Sciatic nerve (tissue), 2 donors: ENCODE results near the gene PTEN. TPM values are rescaled to one million over a fixed set of nuclear protein-coding genes. Genes with fewer than 3 reads are reported as not detected.

Experiments used
- ATAC-seq: fragments of 200-7000 bp; cut with Tn5 transposase; one replicate; pipeline ENCODE4 v1.9.1; 2020; ENCODE audit warnings: mild to moderate bottlenecking, moderate library complexity
- DNase-seq: peaks from one replicate; pipeline ENCODE4 v3.0.0-alpha.2; 2020; ENCODE audit warnings: low spot score
- intact Hi-C: fragments of 100-400 bp; cut with DNase I; formaldehyde crosslinking; loops from one replicate; pipeline ENCODE4 v1.14.2; 2022
- total RNA-seq: library from RNA; stranded (reverse); fragmentation: NEBNext Ultra II Directional; extraction: Animal tissue kit (Norgen Biotek cat#: 25700); gene quantifications from one replicate; pipeline ENCODE4 v1.2.1, GENCODE V29; 2021
- donor health status: DM: no; HTN: no; CAD: no.
- donor health status: DM: no; HTN: no; CAD: no.

The PTEN gene
- total RNA-seq, 1 donor from 2014 or later, result 139 TPM

DNA sequence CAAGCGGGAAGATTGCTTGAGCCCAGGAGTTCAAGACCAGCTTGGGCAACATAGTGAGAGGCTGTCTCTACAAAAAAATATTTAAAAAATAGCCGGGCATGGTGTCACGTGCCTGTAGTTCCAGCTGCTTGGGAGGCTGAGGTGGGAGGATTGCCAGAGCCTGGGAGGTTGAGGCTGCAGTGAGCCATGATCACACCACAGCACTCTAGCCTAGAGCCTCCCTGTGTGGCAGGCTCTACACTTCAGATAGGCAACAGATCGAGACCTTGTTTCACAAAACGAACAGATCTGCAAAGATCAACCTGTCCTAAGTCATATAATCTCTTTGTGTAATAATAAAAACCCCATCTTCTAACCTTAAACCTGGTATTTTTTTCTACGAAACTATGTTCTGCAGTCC lies 76.8 kb downstream of the PTEN start:
- intact Hi-C loops, result no loop called here
- no peak for ATAC-seq
- no peak for DNase-seq

DNA sequence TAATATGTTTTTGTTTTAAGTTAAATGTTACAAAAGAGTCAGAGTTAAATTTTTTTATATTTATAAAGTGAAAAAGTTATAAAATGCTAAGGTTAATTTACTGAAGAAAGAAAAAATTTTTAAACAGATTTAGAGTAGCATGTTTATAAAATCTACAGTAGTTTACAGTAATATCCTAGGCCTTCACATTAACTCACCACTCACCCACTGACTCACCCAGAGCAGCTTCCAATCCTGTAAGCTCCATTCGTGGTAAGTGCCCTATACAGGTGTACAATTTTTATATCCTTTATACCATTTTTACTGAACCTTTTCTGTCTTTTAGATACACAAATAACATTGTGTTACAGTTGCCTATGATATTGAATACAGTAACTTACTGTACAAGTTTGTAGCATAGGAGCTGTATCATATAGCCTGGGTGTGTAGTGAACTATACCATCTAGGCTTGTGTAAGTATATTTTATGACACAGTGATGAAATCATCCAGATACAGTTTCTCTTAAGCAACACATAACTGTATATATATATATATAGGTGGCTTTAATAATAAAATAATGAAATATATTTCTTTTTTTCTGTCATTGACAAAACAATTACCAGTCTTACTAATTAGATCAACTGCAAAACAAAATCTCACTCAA lies 79.6 kb downstream of the PTEN start:
- intact Hi-C loops, result no loop called here
- ATAC-seq (no peak), DNase-seq (no peak)

DNA sequence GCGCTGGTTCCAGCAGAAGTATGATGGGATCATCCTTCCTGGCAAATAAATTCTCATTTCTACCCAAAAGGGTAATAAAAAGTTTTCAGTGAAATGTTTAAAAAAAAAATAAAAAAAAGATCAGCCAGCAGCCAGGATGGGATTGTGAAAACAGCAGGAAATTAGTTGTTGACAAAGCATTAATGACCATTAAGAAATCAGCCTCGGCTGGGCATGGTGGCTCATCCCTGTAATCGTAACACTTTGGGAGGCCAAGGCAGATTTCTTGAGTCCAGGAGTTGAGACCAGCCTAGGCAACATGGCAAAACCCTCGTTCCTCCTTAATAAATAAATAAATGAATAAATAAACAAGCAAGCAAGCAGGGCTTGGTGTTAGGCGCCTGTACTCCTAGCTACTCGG lies 82.6 kb downstream of the PTEN start:
- ATAC-seq (peak; percentile 60), DNase-seq (no peak)
- intact Hi-C loops, result no loop called here

DNA sequence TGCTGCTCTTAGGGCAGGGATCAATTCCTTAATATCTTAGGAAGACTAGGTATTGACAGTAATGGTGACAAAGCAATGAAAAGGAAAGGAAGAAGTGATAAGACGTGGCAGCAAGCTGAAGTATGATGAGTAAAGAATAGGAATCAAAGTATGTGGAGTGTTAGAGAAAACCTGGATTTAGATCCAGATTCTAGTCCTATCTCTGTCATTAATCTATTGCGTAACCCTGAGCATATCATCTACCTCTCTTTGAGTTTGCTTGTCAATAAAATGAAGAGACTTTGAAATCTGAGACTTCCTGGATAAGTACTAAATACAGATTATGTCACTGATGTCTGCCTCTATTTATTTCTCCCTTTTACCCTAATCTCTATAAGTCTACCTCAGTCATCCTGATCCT lies 89.2 kb downstream of the PTEN start:
- intact Hi-C loops, result no loop called here
- DNase-seq (no peak), ATAC-seq (no peak)

DNA sequence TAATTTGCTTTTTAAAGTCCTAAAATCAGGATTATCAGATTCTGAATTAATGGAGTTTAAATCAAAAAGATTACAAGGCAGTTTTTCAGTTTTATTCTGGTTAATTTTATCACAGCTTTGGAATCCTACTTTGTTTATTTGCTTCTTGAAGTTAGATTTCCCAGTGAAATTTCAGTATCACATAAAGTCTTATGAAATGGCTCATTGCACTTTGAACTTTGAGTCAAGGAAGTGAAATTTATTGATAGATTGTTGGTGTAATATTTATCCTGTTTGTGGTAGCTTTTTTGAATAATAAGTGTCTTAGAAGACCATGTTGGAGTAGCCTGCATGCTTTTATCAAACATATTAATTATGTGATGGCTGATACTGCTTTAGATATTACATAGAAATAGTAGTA lies 92.6 kb downstream of the PTEN start:
- DNase-seq (no peak), ATAC-seq (no peak)
- intact Hi-C loops, result no loop called here

DNA sequence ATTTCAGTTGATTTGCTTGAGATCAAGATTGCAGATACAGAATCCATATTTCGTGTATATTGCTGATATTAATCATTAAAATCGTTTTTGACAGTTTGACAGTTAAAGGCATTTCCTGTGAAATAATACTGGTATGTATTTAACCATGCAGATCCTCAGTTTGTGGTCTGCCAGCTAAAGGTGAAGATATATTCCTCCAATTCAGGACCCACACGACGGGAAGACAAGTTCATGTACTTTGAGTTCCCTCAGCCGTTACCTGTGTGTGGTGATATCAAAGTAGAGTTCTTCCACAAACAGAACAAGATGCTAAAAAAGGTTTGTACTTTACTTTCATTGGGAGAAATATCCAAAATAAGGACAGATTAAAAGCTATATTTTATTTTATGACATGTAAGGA lies 94.3 kb downstream of the PTEN start:
- no peak for DNase-seq
- intact Hi-C loops, result no loop called here
- no peak for ATAC-seq

DNA sequence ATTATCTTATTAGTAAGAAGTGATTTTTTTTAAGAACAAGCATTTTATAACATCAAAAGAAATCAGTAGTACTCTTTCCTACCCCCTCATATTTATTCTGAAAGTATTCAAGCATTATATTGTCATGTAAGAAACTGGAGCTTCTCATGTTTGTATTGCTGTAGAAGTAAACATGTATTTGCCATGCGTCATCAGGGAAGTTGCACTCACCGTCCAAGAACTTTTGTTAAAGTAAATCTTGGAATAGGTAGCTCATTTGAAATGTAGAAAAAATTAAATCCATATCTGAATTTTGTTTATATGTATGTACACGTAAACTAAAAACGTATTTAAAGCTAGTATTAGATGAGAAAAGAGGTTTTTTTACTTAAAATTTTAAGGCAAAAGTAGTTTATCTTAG lies 96.8 kb downstream of the PTEN start:
- ATAC-seq, result no peak
- intact Hi-C loops, result no loop called here

DNA sequence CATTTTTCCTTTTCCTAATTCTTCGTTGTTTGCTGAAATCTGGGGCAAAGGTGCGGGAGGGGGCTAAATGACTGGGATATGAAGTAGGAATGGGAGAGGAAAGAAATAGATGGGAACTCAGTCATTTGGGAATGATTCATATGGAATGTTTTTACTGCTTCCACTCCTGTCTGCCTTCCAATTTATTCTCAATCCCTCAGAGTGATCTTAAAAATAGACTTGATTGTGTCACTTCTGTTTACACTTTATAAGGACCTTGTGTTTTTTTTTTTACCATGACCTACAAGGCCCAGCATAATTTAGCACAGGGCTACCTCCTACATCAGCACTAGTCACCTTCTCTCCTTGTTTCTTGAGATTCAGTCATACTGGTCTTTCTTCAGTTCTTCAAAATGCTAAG lies 97.9 kb downstream of the PTEN start:
- ATAC-seq, result no peak
- intact Hi-C loops, result no loop called here
- DNase-seq, result no peak

More for the DNA sequence above, 96.8 kb downstream of the PTEN start:
- DNase-seq, result no peak

DNA sequence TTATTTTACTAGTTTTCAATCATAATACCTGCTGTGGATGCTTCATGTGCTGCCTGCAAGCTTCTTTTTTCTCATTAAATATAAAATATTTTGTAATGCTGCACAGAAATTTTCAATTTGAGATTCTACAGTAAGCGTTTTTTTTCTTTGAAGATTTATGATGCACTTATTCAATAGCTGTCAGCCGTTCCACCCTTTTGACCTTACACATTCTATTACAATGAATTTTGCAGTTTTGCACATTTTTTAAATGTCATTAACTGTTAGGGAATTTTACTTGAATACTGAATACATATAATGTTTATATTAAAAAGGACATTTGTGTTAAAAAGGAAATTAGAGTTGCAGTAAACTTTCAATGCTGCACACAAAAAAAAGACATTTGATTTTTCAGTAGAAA lies 103.0 kb downstream of the PTEN start:
- DNase-seq, result no peak
- no peak for ATAC-seq
- intact Hi-C loops, result no loop called here

DNA sequence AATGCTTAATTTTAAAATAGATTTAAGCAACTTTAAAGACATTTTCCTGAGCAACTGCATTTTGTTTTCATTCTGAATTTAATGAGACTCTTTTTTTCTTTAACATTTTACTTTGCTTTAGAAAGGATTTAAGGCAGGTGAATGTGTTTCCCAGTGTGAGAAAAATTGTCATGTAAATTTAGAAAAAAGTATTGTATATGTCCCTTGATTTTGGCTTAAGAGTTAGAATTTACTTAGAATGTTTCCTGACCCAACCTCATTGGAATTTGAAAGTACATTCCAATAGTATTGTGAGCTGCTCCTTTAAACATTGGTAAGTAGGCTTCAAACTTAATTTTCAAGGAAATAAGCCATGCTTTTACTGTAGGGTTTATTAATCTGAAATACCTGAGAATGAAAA lies 110.2 kb downstream of the PTEN start:
- no peak for DNase-seq
- ATAC-seq, result no peak
- intact Hi-C loops, result no loop called here

DNA sequence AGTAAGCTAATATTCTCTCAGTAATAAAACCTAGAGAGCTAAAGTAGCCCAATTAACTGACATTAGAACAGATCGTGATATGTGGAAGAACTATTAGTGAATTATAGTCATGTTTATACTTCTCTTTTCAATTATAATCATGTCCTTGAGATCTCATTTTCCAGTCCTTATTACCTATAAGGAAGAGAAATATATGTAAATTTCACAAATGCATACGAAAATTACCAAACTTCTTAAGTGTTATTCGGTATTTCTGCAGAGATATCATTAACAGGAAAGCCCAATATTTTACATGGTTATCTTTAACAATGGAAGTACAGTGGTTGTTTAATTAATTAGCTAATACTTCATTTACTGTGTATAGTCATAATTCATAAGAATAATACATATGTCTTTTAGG lies 110.7 kb downstream of the PTEN start:
- DNase-seq, result no peak
- intact Hi-C loops, result no loop called here
- no peak for ATAC-seq

DNA sequence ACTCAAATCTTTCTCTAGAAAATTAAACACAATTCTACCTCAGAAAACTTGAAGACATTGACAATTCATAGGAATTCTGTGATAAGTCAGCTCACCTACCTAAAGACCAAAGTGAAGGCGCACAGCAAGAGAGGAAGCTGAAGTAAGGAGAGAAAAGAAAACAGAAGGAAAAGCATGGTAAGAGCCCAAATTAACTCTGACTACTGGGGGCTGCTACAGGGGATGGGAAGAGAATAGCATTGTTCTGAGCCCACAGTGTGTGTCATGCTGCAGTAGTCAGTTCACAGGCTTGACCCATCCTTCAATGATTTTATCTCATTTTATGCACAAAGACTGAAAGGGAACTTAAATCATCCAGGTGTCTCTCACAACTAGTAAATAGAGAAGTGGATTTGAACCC lies 111.3 kb downstream of the PTEN start:
- ATAC-seq (no peak), DNase-seq (no peak)
- intact Hi-C loops, result no loop called here

DNA sequence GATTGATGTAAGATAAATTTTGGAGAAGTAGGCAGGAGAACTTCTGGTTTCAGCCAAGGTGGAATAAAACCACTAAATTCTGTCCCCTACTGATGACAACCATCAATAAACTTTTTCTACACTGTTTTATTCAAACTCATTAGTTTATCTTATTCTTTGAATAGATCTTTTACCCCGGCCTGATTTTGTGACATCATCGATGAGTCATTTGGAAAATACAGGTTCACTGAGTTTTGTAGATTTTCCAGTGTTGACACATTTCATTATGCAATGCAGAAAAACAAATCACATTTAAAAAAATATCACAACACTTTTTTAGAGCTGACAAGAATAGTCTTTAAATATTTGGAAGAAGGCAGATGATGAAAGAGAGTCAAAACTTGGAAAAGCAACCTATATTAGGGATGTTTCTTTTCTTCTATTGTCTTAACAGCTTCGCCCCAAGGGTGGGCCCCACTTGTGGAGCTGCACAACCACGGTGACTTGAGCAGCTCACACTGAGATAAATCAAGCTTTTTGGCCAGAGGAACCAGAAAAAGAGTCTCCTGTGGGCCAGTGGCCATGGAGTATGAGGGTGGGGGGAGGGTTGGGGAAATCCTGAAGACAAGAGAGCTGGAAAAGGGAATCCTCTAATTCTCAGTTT lies 112.8 kb downstream of the PTEN start:
- DNase-seq (no peak), ATAC-seq (no peak)
- intact Hi-C loops, result no loop called here

DNA sequence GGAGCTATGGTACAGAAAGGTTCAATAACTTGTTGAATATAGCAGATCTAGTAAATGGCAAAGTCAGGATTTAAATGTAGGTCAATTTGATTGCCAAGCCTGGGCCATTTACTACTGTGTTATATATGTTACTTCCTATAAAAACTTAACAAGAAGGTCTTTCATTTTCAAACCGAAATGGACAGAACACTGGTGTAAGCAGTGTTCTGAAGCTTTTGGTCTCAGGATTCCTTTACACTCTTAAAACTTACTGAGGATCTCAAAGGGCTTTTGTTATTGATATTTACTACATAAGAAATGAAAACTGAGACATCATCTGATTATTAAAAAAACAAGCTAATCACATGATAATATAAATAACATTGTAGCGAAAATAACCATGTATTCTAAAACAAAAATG lies 114.7 kb downstream of the PTEN start:
- no peak for DNase-seq
- intact Hi-C loops, result no loop called here
- ATAC-seq, result no peak

DNA sequence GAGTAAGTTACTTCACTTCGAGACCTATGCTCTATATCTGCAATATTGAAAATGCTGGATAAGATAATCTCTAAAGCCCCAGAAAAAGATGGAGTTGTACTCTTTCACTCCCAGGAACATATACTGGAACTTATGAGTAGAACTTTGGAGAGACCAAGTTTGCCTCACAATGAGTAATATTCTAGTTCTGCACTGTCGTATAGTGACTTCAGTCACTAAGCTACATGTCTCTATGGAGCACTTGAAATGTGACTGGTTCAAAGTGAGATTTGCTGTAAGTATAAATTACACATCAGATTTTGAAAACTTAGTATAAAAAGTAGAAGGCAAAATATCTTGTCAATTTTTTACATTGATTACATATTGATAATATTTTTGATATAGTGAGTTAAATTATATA lies 116.4 kb downstream of the PTEN start:
- DNase-seq (no peak), ATAC-seq (no peak)
- intact Hi-C loops, result no loop called here

DNA sequence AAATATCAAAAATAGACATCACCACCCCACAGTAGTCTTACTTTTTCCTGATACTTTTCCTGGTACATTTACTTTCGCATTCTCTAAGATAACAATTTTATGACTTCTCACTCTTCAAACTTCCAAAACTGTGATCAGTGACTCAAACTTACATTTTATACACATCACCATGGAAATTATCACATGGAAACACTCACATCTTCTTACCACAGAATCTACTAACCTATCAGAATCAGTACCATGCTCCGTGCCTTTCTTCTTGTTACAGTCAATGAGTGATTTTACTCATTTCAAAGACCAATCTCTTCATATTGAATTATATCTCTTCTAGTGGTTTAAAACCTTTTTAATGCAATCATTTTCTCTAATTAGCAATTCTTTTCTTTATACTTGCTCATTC lies 120.3 kb downstream of the PTEN start:
- no peak for DNase-seq
- ATAC-seq, result no peak
- intact Hi-C loops, result no loop called here

DNA sequence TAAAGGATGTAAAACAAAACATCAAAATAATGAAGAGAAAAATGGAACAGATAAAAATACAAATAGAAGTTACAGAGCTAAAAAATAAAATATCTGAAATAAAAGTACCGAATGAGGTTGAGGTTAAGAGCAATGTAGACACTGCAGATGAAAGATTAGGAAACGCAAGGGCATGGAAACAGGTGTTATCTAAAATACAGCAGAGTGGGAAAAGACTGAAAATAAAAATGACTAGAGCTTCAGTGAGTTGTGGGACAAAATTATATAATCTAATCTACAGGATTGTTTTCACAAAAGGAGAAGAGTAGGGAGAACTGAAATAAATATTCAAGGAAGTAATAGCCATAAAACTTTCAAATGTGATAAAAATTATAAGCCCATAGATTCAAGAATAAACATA lies 123.8 kb downstream of the PTEN start:
- intact Hi-C loops, result no loop called here
- ATAC-seq (no peak), DNase-seq (no peak)

DNA sequence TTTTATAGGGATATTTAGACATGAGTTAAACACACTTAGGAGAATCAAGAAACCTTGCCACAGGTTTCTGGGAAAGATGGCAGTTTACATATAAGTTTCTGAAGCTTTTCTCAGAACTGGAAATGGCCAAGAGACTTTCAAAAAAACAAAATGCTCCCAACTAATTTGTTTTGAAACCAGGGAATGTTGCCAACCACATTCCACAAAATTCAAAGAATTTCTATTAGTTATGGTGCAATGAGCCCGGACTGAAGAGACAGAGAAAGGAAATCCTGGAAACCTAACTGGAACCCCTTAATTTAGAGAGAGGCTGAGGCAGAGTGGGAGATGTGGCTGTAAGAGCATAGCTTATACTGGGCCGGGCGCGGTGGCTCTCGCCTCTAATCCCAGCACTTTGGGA lies 128.5 kb downstream of the PTEN start:
- ATAC-seq (no peak), DNase-seq (no peak)
- intact Hi-C loops, result no loop called here

DNA sequence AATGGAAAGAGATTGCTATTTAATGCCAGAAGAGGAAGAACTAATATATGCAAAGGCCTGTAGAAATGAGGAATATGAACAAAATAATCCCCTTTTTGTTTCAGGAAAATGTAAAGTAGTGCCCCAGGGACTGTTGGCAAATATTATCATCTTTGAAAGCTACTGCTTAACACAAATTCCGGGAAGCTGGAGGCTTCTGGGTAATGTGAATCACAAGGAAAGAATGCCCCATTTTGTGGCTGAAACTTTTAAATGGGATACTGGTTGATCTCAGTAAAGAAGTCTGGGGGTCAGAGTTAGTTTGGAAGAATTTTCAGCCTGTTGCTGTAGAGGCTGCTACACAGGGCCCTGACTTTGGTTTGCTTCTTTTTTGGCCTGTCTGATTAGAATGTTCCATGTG lies 141.0 kb downstream of the PTEN start:
- intact Hi-C loops, result no loop called here
- DNase-seq (no peak), ATAC-seq (no peak)

DNA sequence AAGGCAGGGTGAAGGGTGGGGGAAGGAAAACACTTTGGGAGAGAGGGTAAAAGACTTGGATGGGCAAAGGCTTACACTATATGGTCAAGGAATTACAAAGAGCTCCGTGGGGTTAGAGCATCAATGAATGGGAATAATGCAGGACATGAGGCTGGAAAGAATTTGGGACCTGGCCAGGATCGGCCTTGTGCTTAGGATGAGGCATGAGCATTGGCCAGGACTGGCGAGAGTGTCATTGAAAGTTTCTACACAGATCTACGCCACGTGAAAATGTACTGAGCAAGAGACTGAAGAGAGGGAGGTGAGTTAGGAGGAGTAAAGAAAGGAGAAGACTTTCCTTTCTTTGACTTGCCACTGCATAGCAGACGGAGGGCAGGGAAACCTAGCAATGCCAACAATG lies 142.8 kb downstream of the PTEN start:
- ATAC-seq, result no peak
- DNase-seq, result no peak
- intact Hi-C loops, result no loop called here

DNA sequence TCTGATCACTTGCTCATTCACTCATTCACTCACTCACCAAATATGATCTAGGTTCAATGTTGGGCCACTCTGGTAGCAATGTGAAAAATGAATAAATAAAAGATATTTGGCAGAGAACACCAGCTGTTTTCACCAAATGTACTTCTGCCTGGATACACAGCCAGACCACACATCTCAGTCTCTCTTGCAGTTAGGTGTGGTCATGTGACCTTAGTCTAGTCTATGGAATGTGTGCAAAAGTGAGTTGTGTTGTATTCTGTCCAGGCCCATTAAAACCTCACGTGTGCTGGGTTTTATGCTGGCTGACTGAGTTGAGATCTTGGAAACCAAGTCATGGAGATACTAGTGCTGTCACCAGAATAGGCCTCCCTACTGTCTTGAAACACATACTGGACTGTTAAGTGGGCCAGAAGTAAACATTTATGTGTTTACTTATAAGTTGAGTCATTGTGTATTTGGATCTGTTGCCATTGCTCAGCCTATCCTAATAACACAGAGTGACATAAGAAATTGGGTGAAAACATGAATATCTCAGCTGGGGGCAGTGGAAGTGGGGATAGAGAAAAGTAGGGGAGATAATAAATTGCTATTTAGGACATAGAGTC lies 145.5 kb downstream of the PTEN start:
- intact Hi-C loops, result no loop called here
- ATAC-seq, result no peak
- DNase-seq, result no peak
